Adrenal gland (tissue), 5 donors: Measurements from ENCODE around the gene BTN1A1.

Experiments
- POLR2A ChIP-seq, 2 donors: fragments of 450-650 bp; IDR thresholded peaks; one replicate each; pipeline ENCODE4 v1.6.1; 2017; ENCODE audit warnings: antibody characterized with exemption in 2 of 2, mild to moderate bottlenecking in 2 of 2, moderate library complexity in 1 of 2
- TF ChIP-seq, protein P1 (sequence below), 6 experiments: fragments of 450-650 bp in 4 of 6; fragments of 200-600 bp in 2 of 6; sonication (generic) in 1 of 6; IDR thresholded peaks; 1 replicate in 5 of 6; 2 replicates in 1 of 6; pipeline versions ENCODE4 v1.5.1 to v1.8.0; 2016 to 2021; ENCODE audit warnings: antibody characterized with exemption in 6 of 6, mild to moderate bottlenecking in 2 of 6, moderate library complexity in 1 of 6
- donor health status: DM: no; HTN: no; CAD: no.

DNA sequence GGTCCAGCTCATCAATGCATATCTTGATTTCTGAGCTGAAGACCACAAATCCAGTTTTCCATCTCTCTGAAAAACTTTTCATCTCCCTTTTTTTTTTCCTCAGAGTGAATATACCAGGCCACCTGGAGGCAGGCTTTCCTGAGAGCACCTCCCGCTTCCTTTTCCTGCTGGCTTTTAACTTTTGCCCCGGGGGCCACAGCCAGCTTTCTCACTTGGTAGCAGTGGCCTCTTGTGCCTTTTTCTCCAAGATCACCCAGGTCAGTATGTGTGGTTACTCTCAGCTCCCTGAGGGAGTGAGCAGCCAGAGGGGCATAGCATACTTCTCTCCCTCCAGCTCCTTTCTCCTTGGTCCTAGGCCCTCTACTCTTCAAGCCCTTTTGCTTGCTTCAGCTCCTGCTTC, at the start of gene BTN1A1:
- TF ChIP-seq, protein P1, sequence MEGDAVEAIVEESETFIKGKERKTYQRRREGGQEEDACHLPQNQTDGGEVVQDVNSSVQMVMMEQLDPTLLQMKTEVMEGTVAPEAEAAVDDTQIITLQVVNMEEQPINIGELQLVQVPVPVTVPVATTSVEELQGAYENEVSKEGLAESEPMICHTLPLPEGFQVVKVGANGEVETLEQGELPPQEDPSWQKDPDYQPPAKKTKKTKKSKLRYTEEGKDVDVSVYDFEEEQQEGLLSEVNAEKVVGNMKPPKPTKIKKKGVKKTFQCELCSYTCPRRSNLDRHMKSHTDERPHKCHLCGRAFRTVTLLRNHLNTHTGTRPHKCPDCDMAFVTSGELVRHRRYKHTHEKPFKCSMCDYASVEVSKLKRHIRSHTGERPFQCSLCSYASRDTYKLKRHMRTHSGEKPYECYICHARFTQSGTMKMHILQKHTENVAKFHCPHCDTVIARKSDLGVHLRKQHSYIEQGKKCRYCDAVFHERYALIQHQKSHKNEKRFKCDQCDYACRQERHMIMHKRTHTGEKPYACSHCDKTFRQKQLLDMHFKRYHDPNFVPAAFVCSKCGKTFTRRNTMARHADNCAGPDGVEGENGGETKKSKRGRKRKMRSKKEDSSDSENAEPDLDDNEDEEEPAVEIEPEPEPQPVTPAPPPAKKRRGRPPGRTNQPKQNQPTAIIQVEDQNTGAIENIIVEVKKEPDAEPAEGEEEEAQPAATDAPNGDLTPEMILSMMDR (IDR thresholded peaks at IDR 0.05), result no peak
- TF ChIP-seq POLR2A (IDR thresholded peaks at IDR 0.05), result no peak
